Stimulated activated CD8-positive, alpha-beta memory T cell treated with anti-CD3 and anti-CD28 coated beads, Interleukin-2, amount 100 ng/mL, for 48 hours (primary cell): ENCODE measurements around the gene HIP1.
"Not testable (repeated sequence)": the region's sequence is repeated elsewhere in the genome, so short reads cannot be mapped to it uniquely, and the experiment has no call there.

Experiments used
- DNase-seq, 2 donors: peaks; one replicate each; pipeline ENCODE4 v3.0.0-alpha.2; 2020; ENCODE audit warnings: low read depth in 2 of 2

HIP1 gene

GRCh38 chr7:75716992-75717626, 21.6 kb downstream of the HIP1 start:
- DNase-seq, result no peak

- DNase-seq, result no peak
Measured at GRCh38 chr7:75715864-75716263, 22.9 kb downstream of the HIP1 start.

GRCh38 chr7:75712517-75713361, 26.0 kb downstream of the HIP1 start:
- no peak for DNase-seq

- no peak for DNase-seq
Measured at GRCh38 chr7:75711656-75712514, 26.9 kb downstream of the HIP1 start.

- no peak for DNase-seq
Measured at GRCh38 chr7:75711076-75711475, 27.7 kb downstream of the HIP1 start.

- no peak for DNase-seq
Measured at GRCh38 chr7:75704928-75705327, 33.8 kb downstream of the HIP1 start.

GRCh38 chr7:75702515-75702914, 36.2 kb downstream of the HIP1 start:
- DNase-seq, result no peak

- no peak for DNase-seq
Measured at GRCh38 chr7:75699993-75700392, 38.7 kb downstream of the HIP1 start.

GRCh38 chr7:75698358-75698757, 40.4 kb downstream of the HIP1 start:
- no peak for DNase-seq

- no peak for DNase-seq
Measured at GRCh38 chr7:75696263-75697037, 42.3 kb downstream of the HIP1 start.

GRCh38 chr7:75694638-75695399, 43.9 kb downstream of the HIP1 start:
- DNase-seq, result no peak

GRCh38 chr7:75693668-75694067, 45.1 kb downstream of the HIP1 start:
- DNase-seq, result not testable (repeated sequence)

- no peak for DNase-seq
Measured at GRCh38 chr7:75691793-75692543, 46.8 kb downstream of the HIP1 start.

GRCh38 chr7:75690121-75690523, 48.6 kb downstream of the HIP1 start:
- DNase-seq, result no peak

GRCh38 chr7:75689246-75690099, 49.3 kb downstream of the HIP1 start:
- no peak for DNase-seq

- DNase-seq, result no peak
Measured at GRCh38 chr7:75688200-75689136, 50.3 kb downstream of the HIP1 start.

GRCh38 chr7:75687246-75688088, 51.3 kb downstream of the HIP1 start:
- no peak for DNase-seq
